ENCODE measurements around the gene FCRL3.

DNA sequence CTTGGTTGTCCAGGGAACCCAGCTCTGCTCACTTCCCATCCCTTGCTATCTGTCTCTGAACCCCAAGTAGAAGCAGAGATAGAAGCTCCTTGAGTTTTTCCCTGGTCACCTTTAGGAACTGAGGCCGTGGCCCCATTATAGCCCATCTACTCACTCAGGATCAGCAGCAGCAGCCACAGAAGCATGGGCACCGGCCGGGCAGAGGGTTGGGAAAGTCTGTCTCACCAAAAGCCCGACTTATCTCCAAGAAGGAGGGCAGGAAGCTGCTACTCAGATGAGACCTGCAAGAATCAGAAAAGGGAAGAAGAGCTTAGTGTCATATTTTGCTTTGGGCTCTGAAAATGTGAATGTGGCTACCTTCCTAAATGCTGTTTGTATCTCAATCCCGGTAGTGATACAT, 264 bp downstream of the FCRL3 start:
- TF ChIP-seq, protein P1, sequence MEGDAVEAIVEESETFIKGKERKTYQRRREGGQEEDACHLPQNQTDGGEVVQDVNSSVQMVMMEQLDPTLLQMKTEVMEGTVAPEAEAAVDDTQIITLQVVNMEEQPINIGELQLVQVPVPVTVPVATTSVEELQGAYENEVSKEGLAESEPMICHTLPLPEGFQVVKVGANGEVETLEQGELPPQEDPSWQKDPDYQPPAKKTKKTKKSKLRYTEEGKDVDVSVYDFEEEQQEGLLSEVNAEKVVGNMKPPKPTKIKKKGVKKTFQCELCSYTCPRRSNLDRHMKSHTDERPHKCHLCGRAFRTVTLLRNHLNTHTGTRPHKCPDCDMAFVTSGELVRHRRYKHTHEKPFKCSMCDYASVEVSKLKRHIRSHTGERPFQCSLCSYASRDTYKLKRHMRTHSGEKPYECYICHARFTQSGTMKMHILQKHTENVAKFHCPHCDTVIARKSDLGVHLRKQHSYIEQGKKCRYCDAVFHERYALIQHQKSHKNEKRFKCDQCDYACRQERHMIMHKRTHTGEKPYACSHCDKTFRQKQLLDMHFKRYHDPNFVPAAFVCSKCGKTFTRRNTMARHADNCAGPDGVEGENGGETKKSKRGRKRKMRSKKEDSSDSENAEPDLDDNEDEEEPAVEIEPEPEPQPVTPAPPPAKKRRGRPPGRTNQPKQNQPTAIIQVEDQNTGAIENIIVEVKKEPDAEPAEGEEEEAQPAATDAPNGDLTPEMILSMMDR (IDR thresholded peaks at IDR 0.05): no peak
- TF ChIP-seq POLR2A (IDR thresholded peaks at IDR 0.05): no peak
